NCI-H526 (cell line): ENCODE data around the gene TPD52L2.

ENCODE experiments used
- DNase-seq, 2 experiments: peaks; one replicate each; lab custom pipeline; 2025; lab: John Stamatoyannopoulos, UW

The TPD52L2 gene

DNA sequence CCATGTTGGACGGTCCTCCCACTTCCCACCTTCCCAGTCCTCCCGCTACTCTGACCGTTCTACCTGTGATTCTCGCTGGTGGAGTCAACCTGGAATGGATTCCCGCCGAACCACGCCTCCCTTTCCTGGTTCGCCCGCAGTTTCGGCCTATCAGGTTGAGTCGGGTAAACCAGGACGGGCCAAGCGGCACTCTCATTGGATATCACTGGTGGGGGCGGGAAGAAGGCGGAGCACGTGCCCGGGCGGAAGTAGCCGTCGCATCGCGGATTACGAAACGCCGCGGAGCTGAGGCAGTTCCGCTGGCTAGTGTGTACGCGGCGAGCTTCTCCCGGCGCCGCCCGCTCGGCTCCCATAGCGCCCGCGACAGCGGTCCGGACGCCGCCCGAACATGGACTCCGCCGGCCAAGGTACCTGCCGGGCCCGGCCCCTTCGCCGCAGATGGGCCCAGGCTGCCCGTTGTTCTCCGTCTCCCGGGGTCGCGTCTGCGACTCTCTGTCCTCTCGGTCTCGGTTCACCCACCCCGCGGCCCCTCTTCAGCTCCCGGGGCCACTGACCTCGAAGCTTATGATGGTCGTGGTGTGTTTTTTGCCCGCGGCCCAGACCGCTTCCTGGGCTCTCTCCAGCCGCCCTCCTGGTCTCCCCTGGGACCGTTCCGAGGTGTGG lies at the start of gene TPD52L2:
TPD52L2 (plus strand) TSS at position 293 of the 663 bp plus-strand sequence; CDS start at position 389, 96 bp downstream.
- peak; percentile 100 for DNase-seq

DNA sequence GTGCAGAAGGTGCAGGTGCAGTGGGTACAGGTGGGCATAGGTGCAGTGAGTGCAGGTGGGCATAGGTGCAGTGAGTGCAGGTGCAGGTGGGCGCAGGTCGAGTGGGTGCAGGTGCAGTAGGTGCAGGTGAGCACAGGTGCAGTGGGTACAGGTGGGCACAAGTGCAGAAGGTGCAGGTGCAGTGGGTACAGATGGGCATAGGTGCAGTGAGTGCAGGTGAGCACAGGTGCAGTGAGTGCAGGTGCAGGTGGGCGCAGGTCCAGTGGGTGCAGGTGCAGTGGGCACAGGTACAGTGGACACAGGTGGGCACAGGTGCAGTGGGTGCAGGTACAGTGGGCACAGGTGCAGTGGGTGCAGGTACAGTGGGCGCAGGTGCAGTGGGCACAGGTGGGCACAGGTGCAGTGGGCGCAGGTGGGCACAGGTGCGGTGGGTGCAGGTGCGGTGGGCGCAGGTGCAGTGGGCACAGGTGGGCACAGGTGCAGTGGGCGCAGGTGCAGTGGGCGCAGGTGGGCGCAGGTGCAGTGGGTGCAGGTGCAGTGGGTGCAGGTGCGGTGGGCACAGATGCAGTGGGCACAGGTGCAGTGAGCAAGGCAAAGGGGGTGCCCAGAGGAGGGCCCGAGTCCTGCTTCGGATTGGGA lies 49.3 kb upstream of the TPD52L2 start:
- DNase-seq: no peak

DNA sequence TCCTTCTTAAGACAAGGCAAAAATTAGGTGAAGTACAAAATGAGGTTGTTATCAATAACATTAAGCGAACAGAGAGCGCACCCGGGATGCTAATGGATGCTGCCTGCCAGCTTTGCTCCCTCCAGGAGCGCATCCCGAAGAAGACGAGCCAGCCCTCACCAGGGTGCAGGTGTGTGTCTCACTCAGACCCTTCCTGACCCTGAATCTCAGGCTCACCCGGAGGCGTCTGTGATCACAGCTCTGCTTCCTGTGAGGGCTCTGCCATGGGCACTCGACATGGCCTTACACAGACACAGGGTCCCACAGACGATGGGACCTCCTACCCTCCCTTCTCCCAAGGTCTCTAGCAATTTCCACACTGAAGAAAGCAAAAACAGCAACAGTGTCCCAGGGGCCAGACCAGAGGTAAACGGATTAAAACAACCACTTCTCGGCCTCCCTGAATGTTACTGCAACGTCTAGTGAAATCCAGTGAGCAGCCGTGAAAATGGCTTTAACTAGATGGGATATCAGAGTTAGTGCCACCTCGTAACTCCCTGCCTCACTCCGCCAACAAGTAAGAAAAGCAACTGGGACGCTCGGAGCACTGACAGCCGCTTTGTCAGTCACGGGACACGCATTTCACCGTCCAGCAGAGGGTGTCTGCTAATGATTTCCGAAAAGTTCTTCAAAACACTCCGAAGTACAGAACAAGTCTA lies 45.7 kb upstream of the TPD52L2 start:
- no peak for DNase-seq

DNA sequence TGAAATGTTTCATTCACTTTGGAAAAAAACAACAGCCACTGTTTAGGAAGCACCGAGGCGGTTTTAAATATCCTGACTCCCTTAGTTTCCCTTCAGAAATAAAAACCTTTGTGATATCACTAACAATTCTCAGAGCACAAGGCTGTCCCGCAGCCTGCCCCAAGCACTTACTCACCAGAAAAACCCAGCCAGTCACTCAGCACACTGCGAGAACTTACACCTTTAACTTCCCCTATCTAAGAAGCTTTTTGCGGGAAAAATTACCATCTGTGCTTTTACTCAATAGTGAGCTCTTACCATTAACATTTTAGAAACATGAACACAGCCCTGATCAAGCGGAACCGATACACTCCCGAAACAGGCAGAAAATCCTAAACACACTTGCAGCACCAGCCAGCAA lies 43.3 kb upstream of the TPD52L2 start:
- no peak for DNase-seq

DNA sequence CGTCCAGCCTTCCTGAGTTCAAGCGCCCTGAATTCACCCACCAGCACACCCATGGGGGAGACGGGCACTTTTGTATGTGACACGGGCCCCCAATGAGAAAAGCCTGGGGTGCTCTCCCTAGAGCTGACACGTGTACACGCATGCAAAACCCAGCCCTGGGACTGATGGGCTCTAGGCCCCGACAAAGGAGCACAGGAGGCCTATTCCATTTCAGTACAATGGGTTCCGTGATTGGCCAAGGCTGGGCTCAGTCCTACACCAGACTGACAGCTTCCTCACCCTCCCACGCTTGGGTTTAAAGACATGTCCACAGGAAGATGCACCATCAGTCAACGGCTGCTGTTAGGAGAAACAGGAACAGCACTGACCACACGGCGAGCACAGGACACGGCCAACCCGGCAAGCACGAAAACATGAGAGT lies 42.8 kb upstream of the TPD52L2 start:
- DNase-seq: no peak

DNA sequence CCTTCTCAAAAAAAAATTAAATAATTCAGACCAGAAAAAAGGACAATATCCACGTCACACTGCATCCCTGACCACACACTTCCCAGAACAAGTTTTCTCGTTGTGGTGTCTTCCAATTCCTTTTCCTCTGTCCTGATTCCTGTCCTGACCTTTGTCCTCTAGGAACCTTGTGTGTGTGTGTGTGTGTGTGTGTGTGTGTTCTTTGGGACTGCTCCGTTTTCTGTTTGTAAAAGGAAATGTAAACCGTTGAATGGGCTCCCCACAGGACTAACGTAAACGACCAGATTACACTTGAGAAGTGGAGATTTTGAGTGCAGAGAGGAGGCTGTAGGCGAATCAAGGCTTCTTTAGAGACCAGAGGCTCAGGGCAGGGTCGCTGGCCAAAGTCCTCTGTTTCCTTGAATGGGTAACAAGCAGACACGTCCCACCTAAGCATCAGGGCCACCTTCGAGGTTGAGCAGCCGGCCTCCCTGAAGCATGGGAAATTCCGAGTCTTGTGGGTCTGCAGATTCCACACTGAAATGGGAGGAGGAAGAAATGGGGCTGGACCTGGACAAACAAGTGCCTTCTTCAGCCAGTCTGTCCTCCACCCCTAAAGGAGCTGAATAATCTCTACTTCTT lies 41.3 kb upstream of the TPD52L2 start:
- DNase-seq: no peak

DNA sequence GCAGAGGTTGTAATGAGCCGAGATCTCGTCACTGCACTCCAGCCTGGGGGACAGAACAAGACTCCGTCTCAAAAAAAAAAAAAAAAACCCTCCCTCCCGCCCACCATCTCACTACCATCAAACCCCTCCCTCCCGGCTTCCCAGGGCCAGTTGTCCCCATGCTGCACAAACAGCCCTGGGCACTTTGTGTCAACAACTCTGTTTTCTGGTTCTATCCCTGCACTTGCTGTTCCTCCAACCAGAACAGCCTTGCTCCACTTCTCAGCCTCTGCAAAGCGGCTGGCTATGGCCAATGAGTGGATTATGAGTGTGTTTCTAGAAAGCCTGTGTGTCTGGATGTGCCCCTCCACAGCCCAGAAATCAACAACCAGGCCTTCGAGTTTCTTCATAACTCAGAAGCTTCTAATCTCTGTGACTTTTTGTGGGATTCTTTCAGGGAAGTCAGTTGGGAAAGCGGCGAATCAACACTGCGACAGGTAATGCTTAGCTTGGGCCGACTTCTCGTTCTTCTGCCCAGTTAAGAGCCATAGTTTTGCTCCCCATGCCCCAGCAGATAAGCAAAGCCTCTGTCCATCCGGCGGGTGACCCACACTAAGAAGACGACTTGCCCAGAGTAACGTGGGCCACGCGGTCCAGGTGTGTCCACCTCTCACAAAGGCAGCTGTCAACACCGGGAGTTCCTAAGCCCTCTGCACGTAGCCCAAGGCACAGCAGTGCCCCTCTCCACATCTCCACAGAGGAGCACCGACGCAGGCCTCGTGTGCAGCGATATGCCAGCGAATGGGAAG lies 39.5 kb upstream of the TPD52L2 start:
- no peak for DNase-seq

DNA sequence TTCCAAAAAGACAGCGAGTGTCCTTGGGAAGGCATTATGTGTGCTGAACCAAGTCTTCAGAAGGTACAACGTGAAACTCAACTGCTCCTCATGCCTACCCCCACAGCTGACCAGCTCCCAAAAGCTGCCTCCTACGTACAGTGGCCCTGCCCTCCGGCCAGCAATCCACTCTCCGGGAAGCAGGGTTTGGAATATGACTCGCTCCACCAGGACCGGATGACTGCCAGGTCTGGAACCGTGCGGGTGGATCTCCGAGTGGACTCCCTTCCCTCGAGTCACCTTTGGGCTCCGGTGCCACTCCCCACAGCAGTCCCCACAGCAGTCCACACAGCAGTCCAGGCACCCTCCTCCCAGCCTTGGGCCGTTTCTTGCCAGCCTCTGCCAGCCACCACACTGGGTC lies 38.3 kb upstream of the TPD52L2 start:
- DNase-seq: no peak

DNA sequence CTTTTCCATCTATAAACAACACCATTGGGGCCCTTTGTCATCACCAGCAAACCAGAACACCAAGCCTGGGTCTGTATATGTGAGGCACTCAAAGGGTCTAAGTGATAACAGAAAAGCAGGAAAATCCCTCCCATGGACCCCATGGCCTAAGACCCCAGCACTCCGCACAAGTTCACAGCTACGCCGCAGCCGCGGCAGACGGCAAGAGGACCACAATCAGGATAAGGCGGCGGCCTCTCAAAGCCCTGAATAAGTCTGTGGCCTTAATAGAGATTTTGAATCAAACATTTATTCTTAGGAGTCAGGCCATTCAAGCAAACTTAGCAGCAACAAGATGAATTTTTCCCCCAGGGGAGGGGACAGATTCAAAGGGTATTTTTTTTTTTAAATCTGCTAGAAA lies 36.9 kb upstream of the TPD52L2 start:
- DNase-seq: no peak

DNA sequence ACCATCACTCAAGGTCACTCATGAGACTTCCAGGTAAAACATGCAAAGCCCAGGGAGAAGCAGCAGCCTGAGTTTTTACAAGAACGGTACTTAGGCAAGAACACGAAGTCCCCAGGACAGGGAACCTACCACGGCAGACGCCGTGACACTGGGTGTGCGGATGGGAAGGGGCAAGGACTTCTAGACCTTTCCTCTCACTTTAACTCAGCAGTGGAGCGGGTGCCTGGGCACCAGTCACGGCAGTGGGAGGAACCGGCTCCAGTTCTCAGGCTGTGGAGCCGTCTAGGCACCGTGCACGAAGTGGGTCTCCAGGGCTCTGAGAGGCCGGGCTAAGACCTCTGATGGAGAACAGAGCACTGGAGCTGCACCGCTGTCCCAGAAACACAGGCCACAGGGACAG lies 36.5 kb upstream of the TPD52L2 start:
- DNase-seq: no peak

DNA sequence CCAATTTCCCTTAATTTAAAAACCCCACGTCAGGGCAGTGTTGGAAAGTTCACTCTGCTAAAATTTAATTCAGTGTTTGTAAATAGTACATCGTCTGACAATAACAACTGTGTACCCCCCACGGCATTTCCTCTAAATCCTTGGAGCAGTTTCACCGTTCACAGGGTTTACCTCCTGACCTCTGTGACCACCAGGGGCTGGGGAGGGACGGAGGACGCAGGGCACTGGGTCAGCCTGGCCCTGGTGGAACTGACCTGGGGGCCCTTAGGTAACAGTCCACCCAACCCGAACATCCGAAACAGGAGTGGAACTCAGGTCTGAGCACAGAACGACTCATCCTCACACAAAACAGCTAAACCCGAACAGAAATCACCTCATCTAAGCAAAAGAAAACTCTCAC lies 36.1 kb upstream of the TPD52L2 start:
- DNase-seq: no peak

DNA sequence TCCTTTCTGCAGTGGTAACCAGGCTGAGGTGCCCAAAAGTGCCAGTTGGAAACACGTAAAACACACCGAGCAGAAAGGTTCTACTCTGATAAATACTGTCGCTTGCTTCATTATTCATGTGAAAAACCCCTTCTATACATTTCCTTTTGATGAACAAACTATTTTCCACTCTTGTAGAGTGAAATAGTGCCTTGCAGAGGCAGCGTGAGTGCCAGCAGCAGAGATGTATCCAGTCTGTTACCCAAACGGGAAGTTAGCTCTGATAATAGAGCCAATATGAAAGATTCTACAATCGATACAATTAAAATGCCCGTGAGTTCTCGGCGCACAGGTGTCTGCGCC lies 35.5 kb upstream of the TPD52L2 start:
- no peak for DNase-seq

DNA sequence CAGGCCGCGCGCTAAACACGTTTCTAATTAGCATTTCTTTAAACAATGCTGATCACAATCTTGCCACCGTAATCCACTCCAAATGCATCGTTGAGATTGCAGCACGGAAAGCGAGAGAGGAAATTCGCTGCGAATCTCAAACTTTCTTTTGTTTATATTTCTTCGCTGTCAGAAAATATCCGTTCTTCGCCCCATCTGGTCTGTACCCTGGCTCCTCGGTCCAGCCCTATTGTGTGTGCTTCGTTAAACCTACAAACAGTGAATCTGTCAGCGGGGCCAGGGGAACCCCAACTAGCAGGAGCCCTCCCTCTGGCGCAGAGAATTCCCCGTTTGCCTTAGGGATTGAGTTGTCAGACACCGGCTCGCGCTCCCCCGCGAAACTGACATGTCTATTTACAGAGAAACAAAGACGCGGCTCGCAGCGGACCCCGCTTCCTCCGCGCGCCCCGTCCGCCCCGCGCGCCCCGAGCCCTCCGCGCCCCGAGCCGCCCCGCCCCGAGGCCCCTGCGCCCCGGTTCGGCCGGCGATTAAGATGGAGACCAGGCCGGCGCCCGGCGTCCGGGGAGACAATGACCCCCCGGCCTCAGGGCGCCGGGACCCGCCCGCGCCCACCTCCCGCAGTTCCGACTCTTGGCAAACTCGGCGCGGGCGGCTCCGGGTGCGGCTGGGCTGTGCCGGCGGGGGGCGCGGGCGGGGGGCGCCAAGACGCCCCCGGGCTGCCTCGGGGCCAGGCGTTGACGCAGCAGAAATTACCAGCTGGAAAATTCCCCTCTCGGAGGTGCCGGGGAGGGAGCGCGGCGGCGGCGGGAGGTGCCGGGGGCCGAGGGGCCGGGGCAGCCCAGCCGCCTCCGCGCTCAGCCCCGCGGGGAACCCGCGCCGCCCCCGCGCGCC lies 34.9 kb upstream of the TPD52L2 start:
- DNase-seq: no peak

DNA sequence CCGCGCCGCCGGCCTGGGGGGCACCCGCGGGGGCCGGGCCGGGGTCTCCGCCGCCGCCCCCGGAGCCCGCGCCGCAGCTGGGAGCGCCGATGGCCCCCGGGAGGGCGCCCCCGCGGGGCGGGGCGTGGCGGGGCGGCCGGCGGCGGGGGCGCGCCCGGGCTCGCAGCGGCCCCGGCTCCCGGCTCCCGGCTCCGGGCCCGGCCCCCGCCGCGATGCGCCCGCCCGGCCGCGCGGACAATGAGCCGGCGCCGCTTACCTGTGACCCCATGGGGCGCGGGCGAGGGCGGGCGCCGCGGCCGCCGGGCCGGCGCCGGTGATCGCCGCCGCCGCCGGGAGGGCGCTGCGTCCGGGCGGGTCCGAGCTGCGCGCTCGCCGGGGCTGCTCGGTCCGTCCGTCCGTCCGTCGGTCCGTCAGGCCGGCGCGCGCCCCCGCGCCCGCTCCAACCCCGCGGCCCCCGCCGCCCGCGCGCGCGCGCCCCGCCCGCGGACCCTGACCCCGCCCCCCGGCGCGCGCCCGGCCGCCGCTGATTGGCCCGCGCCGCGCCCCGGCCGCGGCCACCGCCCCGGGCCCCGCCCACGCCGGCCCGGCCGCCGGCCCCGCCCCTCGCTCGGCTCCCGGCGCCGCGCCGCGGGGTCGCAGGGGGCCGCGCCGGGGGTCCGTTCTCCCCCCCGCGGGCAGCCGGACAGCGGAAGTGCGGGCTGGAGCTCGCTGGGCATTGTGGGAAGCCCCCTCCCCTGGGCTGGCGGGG lies 34.1 kb upstream of the TPD52L2 start, which contains the start of gene ZBTB46:
ZBTB46 (minus strand) TSS at position 424 of the 748 bp plus-strand sequence. CDS start 40,507 bp downstream, outside the sequence.
- peak in 1 of 2 experiments; percentile 67 for DNase-seq

DNA sequence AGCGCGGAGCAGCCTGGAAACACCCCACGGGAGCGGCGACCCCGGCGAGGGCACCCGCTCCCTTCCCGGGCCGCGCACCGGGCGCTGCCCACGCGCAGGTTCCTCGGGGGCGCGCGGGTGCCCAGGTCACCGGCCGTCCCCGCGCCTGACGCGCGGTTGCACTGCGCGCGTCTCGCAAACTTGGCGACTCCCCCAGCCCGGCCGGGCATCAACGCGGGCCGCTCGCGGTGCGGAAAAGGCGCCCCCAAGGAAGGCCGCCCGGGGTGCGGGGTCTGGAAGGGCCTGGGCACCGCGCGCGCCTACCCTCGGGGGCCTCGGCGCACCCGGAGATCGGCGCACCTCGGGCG lies 33.5 kb upstream of the TPD52L2 start:
- no peak for DNase-seq

DNA sequence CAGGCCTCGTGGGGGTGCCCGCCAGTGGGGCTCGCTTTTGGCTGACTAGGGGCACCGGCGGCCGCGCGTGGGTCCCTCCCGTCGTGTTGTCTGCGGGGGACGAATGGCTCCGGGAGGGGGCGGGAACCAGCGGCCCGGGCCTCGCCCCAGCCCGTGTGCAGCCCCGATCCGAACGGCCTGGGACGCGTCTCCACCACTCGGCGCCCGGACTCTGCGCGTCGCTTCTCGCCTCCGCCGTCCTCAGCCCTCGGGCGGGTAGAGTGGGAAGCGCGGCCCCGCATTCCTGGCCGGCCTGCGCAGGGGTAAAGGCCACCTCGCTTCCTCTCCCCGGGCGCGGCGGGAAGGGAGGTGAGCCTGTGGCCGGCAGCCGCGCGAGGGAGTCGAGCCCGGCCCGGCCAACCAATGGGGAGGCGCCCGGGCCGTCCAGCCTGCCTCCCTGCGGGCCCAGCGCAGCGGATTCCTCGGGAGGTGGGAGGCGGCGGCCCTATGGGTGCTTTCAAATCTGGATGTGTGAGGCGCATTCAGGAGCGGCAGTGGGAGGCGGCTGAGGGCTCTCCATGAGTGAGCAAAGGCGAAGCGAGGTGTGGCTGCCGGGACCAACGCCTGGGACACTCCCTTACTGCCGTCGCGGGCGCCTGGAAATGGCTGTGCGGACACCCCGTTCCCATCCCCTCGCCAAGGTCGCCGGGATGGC lies 32.9 kb upstream of the TPD52L2 start:
- peak in 1 of 2 experiments; percentile 71 for DNase-seq

DNA sequence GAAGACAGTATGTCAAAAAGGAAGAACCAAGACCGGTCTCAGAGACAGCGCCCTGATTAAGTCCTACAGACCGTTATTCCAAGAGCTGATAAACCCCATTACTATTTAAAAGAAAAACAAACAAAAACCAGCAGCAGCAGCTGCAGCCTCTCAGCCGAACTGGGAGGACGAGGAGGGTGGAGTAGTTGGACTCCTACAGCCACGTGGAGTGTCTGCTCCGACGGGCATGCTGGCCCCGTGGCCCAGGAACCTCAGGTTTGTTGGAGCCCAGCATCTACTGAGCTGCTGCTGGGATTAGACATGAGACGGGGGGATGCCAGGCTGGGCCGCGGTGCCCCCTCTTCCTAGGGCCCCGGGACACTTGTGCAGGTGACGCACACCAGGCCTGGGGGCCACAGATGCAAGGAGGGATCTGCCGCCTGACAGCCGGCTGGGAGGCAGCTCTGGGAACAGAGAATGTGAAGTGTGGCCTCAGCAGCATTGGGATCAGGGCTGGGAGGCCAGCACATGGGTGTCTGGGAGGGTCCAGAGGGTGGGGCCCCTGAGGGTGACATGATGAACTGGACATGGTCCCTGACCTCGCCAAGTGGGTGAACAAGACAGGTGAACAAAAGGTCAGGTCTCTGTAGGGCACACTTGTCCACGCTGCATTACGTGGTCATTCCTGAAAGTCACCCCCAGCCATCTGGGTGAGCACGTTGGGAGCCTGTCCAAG lies 31.1 kb upstream of the TPD52L2 start:
- DNase-seq: no peak

DNA sequence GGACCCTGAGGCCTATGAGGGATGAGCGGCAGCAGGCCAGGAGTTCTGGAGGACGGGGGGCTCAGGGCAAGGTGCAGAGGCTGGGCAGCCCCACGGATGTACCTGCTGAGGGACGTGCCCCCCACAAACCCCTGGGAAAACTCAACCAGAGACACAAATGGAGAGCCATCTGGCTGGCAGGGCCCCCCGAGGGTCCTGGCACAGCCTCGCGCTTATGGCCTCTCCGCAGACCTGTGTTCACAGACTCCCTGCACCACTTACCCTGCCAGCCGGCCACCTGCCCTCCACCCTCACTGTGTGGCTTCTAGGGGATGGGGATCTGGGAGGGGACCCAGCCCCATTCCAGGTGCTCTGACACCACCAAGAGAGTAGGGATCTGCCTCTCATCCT lies 30.6 kb upstream of the TPD52L2 start:
- DNase-seq: no peak
